GM21723 (cell line): ENCODE results near the gene PRPF8.

ENCODE experiments used
- ATAC-seq: cut with Tn5 transposase; IDR thresholded peaks from one replicate; pipeline ENCODE4 v1.9.1; 2021; ENCODE audit warnings: mild to moderate bottlenecking, moderate library complexity; ENCODE audit not compliant: unreplicated experiment

Gene PRPF8

DNA sequence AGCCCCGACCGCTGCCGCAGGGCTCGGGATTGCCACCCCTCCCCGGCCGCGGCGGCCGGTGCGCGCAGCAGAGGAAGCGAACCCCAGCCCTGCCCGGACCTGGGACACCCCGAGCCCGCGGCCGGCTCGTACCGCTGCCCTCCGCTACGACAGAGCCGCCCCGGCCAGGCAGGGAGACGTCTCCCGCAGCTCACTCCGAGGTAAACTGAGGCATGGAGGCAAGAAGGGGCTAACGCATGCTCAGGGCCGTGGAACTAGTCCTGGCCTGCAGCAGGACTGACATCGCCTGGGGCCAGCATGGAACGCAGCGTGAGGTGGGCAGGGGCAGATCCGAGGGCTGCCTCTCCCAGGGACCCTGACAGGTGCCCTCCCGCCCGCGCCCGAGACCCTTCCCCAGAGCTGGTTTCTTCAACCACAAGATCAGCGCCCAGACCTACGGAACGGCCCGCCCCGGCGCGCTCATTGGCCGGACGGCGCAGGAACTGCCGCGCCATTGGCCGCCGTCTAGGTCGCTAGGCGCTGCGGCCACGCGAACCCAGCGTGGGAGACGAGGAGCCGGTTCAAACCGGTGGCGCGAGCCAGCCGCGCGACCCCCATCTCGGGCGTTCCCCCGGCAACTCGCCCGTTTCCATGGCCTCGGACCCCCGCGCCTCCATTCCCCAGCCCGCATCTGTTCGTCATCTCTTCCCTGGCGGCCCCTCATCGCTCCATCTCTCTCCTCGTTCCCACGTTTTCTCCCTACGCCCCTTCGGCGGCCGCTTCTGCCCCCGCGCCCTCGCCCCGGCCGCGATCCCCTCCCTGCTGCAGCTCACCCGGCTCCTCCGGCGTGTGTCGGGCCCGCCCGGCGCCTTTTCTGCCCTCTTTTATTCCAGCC lies 56.4 kb downstream of the PRPF8 start, which contains the start of gene SLC43A2:
Gene SLC43A2 (minus strand): TSS at position 853 of the 874 bp plus-strand sequence. CDS start 960 bp downstream, outside the sequence.
- peak; percentile 61 for ATAC-seq

DNA sequence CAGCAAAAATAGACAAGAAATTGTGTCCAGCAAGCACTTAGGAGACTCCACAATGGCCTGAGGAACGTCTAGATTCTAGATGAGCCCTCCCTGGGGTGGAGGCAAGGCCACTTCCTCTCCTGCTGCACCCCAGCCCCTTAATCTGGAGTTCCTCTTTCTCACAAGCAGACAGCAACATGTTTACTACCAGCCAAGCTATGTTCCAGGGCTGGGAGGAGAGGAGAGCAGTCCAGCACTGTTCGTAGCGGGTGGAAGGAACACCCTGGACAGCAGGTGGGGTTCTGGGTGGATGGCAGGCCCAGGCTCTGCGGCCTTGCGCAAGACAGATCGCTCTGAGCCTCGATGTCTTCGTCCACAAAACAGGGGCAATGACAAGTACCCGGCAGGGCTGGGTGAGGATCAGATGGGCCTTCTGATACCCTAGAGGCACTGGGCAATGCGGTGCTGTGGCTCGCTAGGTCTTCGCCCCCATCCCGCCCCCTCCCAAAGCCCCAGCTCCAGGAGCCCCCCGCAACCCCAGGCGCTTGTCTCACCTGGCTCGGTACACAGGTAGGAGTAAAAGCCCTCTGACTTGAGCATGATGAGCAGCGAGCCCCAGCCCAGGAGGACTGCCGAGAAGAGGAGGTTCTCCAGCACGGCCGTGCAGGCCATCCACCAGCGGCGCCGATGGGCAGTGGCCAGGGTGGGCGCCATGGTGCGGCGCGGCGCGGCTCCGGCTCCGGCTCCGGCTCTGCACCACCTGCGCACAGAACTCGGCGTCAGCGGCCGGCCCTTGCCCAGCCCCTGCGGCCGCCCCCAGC lies 57.3 kb downstream of the PRPF8 start:
- ATAC-seq: no peak

- no peak for ATAC-seq
These were observed 58.3 kb downstream of the PRPF8 start for GRCh38 chr17:1626333-1626732.

GRCh38 chr17:1625581-1625980 lies 59.1 kb downstream of the PRPF8 start:
- ATAC-seq: no peak

DNA sequence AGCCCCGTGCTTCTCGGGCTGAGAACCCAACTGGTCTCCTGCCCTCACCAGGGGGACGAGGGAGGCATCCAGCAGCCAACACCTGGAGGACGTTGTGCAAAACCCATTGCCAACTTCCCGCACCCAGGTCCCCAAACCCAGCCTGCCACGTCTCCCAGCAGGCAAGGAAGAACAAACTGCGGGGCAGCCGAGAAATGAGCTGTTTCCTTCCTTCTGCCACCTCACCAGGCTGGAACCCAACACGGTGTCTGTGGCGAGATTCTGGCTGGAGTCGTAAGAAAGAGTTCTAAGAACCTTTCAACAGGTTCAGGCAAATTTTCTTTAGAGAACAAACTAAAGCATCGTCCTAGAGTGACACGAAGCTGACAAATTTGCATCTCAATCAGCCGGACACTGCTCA lies 59.6 kb downstream of the PRPF8 start:
- ATAC-seq: no peak

- no peak for ATAC-seq
These were observed 60.0 kb downstream of the PRPF8 start for GRCh38 chr17:1624650-1625049.

GRCh38 chr17:1623057-1623630 lies 61.5 kb downstream of the PRPF8 start:
- no peak for ATAC-seq

GRCh38 chr17:1621273-1621954 lies 63.3 kb downstream of the PRPF8 start:
- no peak for ATAC-seq

- ATAC-seq: no peak
These were observed 64.2 kb downstream of the PRPF8 start for GRCh38 chr17:1620486-1620885.

GRCh38 chr17:1617620-1618174 lies 67.0 kb downstream of the PRPF8 start:
- ATAC-seq: no peak

DNA sequence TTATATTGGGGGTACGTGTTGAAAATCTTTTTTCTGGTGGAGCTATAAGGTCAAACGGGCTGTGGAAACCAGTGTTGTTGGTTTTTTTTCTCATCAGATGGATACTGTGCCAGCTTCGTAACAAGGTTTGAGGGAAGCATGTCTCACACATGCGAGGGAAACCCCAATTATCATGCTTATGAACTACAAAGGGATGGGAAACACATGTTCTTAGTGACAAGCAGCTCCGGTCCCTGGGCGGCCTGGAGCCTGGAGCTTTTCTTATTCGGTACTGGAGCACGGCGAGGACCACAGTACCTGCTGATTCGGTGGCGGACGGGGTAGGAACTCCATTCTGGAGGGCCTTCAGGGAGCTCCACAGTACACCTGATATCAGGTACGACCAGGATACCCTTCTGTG lies 68.6 kb downstream of the PRPF8 start:
- no peak for ATAC-seq

DNA sequence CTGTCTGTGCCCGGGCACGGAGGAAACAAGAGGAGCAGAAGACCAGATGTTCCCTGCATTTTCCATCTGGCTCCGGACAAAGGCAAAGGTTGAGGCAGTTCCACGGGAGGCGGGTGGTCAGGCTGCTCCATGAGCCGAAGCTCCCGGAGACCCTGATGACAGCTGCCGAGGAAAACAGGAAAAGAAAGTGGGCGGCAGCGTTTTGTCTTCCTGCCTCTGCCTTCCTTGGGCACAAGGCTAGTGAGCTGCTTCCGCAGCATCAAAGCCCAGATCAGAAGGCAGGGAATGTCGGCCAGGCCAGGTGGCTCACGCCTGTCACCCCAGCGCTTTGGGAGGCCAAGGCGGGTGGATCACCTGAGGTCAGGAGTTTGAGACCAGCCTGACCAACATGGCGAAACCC lies 72.3 kb downstream of the PRPF8 start:
- ATAC-seq: no peak

DNA sequence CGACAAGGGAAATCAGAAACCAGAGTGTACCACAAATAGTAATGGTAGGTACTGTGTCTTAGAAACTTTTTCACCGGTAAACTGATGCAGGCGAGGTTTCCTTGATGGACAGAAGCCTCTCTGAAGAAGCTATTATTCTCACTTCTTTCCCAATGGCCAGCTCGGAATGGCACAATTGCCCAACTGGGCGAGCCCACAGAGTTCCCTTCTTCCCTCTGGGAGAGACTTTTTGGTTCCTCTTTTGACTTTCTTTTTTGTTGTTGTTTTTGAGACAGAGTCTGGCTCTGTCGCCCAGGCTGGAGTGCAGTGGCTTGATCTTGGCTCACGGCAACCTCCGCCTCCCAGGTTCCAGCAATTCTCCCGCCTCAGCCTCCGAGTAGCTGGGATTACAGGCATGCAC lies 73.0 kb downstream of the PRPF8 start:
- ATAC-seq: no peak

- ATAC-seq: no peak
These were observed 76.0 kb downstream of the PRPF8 start for GRCh38 chr17:1608676-1609075.

GRCh38 chr17:1607971-1608320 lies 76.7 kb downstream of the PRPF8 start:
- ATAC-seq: no peak

GRCh38 chr17:1606352-1606985 lies 78.2 kb downstream of the PRPF8 start:
- ATAC-seq: peak; percentile 29

DNA sequence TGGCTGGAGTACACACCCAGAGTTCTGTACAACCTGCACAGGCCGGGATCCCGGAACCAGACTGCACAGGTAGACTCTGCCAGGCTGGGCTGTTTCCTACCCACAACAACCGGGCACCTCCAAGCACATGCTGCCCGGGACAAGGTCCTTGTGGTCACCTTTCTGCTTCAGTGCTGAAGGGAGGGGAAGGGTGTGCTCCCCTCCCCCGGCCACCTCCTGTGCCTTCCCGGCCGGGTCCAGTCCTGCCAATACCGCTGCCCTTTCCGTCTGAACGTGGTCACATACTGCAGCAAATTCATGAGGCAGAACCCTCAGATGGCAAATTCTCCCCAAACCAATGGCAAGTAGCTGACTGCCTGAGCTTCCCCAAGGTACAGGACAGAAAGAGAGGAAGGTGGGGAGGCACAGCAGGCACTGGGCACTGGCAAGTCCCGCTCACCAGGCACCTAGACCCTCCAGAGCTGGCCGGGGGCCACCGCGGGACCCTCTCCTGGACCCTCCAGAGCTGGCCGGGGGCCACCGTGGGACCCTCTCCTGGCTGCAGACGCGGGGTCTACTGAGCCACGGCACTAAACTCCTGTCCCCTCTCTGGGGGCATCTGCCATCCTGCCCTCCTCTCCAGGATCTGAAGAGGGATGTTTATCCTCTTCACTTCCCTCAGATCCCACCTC lies 78.9 kb downstream of the PRPF8 start:
- no peak for ATAC-seq

DNA sequence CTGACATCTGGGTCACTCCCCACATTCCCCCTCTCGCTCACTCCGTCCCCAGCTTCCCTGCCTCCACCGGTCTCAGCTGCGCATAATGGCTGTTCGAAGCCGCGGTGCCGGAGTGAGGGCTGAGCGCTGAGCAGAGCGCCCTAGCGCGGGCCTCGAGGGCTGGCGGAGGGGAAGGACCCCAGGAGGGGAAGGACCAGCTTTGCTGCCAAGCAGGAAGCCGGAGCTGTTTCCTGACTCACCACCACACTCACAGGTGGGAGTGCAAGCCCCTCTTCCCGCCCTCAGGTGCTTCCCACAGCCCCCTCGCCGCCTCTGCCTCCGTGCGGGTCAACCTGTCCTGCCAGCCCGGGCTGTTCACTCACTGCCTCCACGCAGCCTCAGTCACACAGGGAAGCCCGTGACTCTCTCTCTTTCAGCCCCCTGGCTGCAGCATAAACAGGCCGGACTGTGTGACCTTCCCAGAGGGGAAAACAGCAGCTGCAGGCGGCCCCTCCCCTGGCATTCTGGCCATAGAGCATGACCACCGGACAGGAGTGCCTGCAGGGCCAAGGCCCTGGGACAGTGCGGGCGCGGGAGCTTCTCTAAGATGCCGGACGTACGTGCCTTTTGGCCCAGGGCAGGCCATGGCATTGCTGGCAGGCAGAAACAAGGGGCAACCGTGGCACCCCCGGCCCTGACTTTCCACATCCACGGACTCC lies 79.7 kb downstream of the PRPF8 start:
- ATAC-seq: no peak

DNA sequence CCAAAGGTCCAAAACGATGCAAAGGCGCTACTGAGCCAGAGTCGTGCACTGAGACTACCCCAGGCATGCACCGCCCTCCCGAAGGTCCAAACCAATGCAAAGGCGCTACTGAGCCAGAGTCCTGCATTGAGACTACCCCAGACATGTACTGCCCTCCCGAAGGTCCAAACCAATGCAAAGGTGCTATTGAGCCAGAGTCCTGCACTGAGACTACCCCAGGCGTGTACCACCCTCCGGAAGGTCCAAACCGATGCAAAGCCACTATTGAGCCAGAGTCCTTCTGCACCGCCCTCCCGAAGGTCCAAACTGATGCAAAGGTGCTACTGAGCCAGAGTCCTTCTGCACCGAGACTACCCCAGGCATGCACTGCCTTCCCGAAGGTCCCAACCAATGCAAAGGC lies 83.1 kb downstream of the PRPF8 start:
- ATAC-seq: no peak
